ENCODE results near the gene DCC.

DCC gene

GRCh38 chr18:53225567-53226325 is 885.7 kb downstream of the DCC start:
- DNase-seq (ENCODE audit: low spot score), result no peak

DNA sequence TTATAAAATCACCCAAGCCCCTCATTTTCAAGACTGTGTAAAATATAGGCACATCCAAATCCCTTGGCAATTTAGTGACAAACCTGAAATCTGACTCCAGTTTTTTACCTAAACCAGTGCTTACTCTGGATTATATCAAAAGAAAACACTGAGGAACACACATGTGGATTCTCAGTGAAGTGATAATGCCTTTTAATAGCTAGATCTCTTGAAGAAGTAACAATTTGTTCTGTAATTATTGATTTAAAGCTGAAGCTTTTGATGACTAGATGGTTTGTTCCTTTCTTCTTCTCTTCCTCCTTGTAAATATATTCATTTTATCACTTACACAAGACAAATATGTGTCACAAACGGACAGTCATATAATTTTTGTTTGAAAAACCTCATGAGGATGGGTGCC is 894.6 kb downstream of the DCC start:
- no peak for DNase-seq (ENCODE audit: low spot score)

DNA sequence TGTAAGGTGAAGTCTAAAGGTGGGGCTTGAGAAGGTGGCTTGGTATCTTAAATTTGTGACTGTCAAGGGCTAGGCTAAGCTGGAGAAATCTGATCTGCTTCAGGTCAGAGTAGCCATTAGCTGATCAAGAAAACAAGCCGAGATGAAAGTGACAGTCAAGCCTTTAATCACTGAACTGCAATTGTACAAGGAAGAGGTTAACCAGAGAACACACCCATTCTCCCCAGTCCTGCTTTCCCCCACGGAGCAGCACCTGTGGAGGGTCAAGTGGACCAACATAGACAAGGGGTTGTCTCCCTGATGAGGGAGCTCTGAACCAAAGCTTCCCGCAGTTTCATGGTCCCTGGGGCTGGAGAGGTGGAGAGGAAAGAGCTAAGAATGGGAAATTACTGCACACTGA is 901.2 kb downstream of the DCC start:
- DNase-seq (ENCODE audit: low spot score), result no peak

- DNase-seq (ENCODE audit: low spot score), result no peak
Measured at GRCh38 chr18:53253789-53254188, 913.8 kb downstream of the DCC start.

GRCh38 chr18:53254265-53254664 is 914.3 kb downstream of the DCC start:
- DNase-seq (ENCODE audit: low spot score), result no peak

DNA sequence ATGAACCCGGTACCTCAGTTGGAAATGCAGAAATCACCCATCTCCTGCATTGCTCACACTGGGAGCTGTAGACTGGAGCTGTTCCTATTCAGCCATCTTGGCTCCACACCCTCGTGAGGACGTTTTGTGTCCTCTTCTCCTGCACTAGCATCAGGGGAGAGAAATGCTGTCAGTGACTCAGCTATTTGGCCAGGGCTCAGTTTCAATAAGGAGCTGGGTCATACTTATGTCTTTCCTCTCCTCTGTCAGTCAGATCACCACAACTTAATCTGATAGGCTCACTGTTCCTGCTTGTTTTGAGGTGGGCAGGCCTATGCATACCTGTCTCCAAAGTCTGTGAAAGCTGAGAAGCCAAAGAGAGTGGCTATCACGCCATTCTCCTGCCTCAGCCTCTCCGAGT is 921.2 kb downstream of the DCC start:
- no peak for DNase-seq (ENCODE audit: low spot score)

GRCh38 chr18:53266850-53267249 is 926.9 kb downstream of the DCC start:
- no peak for DNase-seq (ENCODE audit: low spot score)

DNA sequence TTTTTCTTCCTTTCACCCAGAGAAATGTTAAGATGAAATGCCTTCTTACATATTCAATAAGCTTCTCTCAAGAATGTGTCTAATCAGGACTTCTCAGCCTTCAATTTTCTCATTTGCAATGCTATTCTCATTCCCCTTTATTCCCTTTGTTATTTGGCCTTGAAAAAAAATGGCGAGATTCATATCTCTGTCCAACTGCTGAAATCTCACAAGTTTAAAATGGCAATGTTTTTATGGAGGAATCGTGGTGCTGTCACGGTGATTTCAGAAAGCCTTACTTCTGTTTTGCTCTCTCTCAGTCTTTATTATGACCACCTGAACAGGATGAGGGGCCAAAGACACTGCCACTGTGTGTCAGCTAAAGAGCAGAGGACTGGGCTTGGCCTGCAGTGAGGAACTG is 928.5 kb downstream of the DCC start:
- DNase-seq (ENCODE audit: low spot score), result no peak

DNA sequence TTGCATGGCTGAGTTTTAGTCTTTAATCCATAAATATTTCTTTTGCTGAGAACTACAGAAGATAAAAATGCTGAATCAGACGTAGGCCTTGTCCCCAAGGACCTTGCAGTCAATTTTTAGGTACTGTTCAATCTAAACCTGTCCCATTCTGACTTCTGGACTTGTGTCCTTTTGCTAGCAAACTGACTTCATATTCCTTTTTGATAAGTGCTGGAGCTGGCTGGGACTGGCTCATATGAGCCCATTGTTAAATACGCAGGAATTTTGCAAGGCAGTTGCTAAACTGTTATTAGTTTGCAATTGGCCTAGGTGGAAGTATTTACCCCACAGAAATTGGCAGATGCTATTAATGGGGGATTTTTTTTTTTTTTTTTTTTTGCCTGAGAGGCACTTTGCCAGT is 941.4 kb downstream of the DCC start:
- DNase-seq (ENCODE audit: low spot score), result no peak

DNA sequence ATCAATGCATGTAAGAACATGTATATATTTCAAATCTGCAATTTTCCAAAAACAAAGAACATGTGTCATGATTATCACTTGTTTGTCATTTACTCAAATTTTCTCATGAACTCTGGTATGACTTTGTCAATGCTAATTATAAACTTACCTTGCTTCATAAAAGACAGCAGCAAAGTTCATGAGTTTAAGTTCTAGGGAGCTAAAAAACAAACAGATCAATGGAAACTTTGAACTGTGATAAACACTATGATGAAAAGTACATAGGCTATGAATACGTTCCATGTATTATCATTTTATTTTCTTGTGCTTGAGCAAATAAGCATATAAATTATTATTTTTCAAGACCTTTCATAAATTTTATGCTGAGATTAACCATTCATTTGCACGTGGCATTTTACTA is 943.7 kb downstream of the DCC start:
- DNase-seq (ENCODE audit: low spot score), result no peak

DNA sequence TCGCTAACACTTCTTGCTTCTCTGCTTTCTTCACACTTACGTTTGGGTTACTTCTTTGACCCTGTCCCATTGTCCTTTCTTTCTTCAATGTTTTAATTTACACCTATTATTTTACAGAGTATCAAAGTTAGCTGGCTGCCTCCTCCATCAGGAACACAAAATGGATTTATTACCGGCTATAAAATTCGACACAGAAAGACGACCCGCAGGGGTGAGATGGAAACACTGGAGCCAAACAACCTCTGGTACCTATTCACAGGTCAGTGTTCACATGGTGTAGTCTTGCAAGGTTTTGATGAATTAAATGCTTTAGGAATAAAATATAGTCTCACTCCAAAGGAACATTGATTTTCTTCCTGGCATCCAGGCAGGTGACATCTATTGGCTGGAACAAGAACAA is 965.5 kb downstream of the DCC start:
- DNase-seq (ENCODE audit: low spot score), result no peak

GRCh38 chr18:53319628-53320027 is 979.6 kb downstream of the DCC start:
- no peak for DNase-seq (ENCODE audit: low spot score)

DNA sequence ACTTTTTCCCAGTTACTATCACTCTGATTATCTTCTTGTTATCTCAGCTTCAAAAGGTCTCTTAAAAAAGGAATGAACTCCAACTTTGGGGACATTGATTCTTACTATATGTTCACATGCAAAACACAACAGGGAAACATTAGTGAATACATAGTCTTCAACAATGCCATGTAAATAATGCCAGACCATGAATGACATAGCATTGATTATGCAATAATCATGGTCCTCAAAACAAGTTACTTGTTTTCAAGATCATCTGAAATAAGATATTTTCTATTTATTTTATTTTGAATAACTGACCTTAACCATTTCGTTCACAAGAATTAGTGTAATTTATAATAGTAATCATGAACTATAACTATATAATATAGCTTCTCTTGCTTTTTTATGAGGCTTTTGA is 982.2 kb downstream of the DCC start:
- no peak for DNase-seq (ENCODE audit: low spot score)

DNA sequence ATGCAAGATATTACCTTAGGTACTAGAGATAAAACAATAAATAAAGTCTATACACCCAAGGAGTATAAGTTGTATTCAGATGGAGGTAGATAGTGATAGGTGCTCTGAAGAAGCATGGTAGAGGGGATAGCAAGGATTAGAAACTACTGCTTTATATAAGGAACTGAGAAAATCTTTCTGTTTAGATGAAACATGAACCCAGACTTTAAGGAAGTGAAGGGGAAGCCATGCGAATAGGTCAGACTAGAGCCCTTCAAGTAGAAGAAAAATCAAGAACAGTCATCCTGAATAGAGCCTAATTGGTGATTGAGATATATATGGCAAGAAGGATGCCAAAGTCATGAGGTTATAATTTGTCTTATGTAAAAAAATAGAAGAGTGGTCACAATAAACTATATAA is 984.4 kb downstream of the DCC start:
- no peak for DNase-seq (ENCODE audit: low spot score)

- no peak for DNase-seq (ENCODE audit: low spot score)
Measured at GRCh38 chr18:53360501-53361443, 1020.8 kb downstream of the DCC start.

DNA sequence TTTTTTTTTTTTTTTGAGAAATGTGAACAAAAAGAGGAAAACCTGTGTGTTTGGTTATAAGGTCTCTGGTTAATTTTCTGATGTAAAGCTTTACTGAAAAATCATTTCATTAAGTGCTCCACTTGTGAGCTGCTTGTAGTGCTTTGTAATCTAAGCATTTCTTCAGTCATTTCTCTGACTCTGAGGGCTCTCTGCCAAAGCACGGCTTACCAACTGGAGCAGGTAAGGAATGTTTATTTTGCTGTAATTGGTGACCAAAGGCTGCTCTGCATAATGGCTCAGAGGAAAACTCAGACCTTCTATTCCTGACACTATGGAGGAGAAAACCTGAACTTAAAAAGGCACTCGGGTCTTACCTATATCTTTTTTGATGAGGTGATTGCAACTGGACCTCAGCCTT is 1035.6 kb downstream of the DCC start:
- no peak for DNase-seq (ENCODE audit: low spot score)

- DNase-seq (ENCODE audit: low spot score), result no peak
Measured at GRCh38 chr18:53380063-53380639, 1040.2 kb downstream of the DCC start.

- DNase-seq (ENCODE audit: low spot score), result no peak
Measured at GRCh38 chr18:53382870-53383269, 1042.9 kb downstream of the DCC start.

DNA sequence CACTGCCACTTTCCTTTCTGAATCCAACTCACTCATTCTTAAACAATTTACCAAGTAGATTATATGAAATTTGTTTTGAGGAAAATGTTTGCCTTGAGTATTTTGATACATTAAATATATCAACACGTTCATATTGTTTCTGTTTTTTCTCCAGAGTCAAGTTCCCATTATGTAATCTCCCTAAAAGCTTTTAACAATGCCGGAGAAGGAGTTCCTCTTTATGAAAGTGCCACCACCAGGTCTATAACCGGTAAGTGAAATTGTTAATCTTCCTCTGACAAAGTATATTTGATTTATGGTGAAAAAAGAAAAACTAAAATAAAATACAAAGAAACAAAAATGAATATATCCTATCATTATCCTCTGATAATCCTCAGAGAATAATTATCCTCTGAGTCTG is 1045.9 kb downstream of the DCC start:
- no peak for DNase-seq (ENCODE audit: low spot score)

- no peak for DNase-seq (ENCODE audit: low spot score)
Measured at GRCh38 chr18:53387581-53387980, 1047.6 kb downstream of the DCC start.

DNA sequence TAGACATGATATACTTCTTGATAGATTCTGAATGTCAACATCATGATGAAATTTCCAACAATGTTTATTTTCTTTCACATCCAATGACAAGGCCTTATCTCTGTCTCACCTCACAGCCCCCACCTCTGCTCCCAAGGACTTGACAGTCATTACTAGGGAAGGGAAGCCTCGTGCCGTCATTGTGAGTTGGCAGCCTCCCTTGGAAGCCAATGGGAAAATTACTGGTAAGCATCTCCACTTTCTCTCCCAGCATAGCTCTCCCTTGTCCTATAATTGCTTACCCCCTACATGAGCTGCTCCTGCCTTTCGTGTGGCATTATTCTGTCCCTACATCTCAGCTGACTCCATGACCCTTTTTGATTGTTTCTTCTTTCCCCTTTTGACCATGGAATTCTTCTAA is 1062.7 kb downstream of the DCC start:
- no peak for DNase-seq (ENCODE audit: low spot score)

DNA sequence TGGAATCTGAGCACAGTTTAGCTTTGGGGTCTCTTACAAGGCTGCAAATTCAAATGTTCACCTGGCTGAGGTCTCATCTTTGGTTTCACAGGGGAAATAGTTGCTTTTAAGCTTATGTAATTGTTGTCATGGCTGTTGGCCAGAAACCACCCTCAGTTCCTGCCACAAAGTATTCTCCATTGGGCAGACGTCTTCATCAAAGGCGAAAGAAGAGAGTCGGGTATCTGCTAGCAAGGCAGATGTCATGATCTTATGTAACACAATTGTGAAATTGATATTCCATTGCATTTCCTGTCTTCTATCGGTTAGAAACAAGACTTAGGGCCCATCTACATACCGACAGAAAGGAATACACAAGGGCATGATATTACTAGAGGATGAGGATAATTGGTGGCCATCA is 1068.3 kb downstream of the DCC start:
- no peak for DNase-seq (ENCODE audit: low spot score)

DNA sequence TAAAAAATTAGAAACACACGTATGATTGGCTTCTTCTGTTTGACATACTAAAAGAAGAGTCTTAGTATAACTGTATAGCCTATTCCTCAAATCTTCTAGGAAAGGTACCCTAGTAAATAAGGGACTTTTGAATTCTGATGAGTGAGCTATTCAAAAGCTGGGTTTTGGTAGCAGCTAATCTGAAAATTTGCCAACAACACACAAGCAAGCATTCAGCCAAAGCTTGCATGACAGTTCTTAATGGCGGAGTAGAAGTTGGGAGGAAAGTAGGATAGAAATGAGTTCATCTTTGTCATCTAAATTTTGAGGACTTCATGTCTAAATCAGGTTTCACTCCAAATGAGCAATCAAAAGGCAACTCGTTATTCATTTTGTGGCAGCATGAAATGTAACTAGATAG is 1071.5 kb downstream of the DCC start:
- no peak for DNase-seq (ENCODE audit: low spot score)
